WTC11 (cell line): ENCODE measurements around the gene DCBLD2.

ENCODE experiments used
- CTCF ChIP-seq: fragments of 200-600 bp; IDR thresholded peaks from 2 replicates; pipeline ENCODE4 v1.8.0; 2022; ENCODE audit warnings: antibody characterized with exemption
- TEAD1 ChIP-seq: sonication (generic); formaldehyde crosslinking; IDR thresholded peaks from 2 replicates; pipeline ENCODE4 v1.8.0; 2022; ENCODE audit warnings: mild to moderate bottlenecking, missing genetic modification reagents
- ZBTB21 ChIP-seq: sonication (generic); formaldehyde crosslinking; IDR thresholded peaks from 2 replicates; pipeline ENCODE4 v1.8.1; 2023; ENCODE audit warnings: mild to moderate bottlenecking, missing genetic modification reagents, borderline replicate concordance

- no peak for TF ChIP-seq CTCF
- TF ChIP-seq ZBTB21: no peak
- no peak for TF ChIP-seq TEAD1 (CRISPR knock-in tag)
Measured at GRCh38 chr3:98800401-98800800, 101.1 kb downstream of the DCBLD2 start.
